ENCODE measurements around the gene KCNJ2.

GRCh38 chr17:70123193-70123592, 46.1 kb upstream of the KCNJ2 start:
- TF ChIP-seq GATA3 (IDR thresholded peaks at IDR 0.05; ENCODE audit: low read depth, low read length) (no peak), GATA2 (IDR thresholded peaks at IDR 0.05; ENCODE audit: low read depth, low read length) (no peak)

All from SH-SY5Y (cell line).